GM18499 (cell line): ENCODE results near the gene TAS2R4.
"Not testable (repeated sequence)": the region's sequence is repeated elsewhere in the genome, so short reads cannot be mapped to it uniquely, and the experiment has no call there.

Source experiments
- ATAC-seq: cut with Tn5 transposase; IDR thresholded peaks from one replicate; pipeline ENCODE4 v1.9.1; 2021; ENCODE audit warnings: moderate number of reproducible peaks; ENCODE audit not compliant: insufficient read depth, unreplicated experiment

Gene TAS2R4

GRCh38 chr7:141822432-141822831 is 46.0 kb downstream of the TAS2R4 start:
- ATAC-seq = not testable (repeated sequence)
